Colon (tissue), 2 donors: ENCODE measurements around the gene PPARA.
"Not testable (repeated sequence)": the region's sequence is repeated elsewhere in the genome, so short reads cannot be mapped to it uniquely, and the experiment has no call there.

Experiments used
- FAIRE-seq: peaks from 2 replicates; lab custom pipeline; 2012; peaks lifted over from hg19 to GRCh38; lab: Jason Lieb, UNC
- donor health status: control.
- donor health status: control.

PPARA gene

GRCh38 chr22:46247443-46247975 is 97.2 kb downstream of the PPARA start:
- no peak for FAIRE-seq

GRCh38 chr22:46250035-46250782 is 99.9 kb downstream of the PPARA start, which contains the start of gene CDPF1:
Gene CDPF1, minus strand, starts transcription at chr22:46250293. Its CDS starts 2,009 bp downstream, at chr22:46248284.
- no peak for FAIRE-seq

GRCh38 chr22:46250783-46251125 is 100.4 kb downstream of the PPARA start:
- no peak for FAIRE-seq

GRCh38 chr22:46251266-46251665 is 100.9 kb downstream of the PPARA start:
- FAIRE-seq = no peak

GRCh38 chr22:46251816-46252380 is 101.6 kb downstream of the PPARA start:
- no peak for FAIRE-seq

GRCh38 chr22:46256358-46256958 is 106.1 kb downstream of the PPARA start:
- FAIRE-seq = no peak

GRCh38 chr22:46259374-46259773 is 109.0 kb downstream of the PPARA start:
- FAIRE-seq = no peak

GRCh38 chr22:46260038-46260437 is 109.7 kb downstream of the PPARA start:
- FAIRE-seq = no peak

GRCh38 chr22:46262449-46263215 is 112.3 kb downstream of the PPARA start:
- FAIRE-seq = no peak

- FAIRE-seq = no peak
These were observed 112.9 kb downstream of the PPARA start, which contains the start of gene PKDREJ for GRCh38 chr22:46263216-46263590. Gene PKDREJ, minus strand, starts transcription at chr22:46263343. Its CDS starts 21 bp downstream, at chr22:46263322.

GRCh38 chr22:46264520-46264919 is 114.2 kb downstream of the PPARA start:
- not testable (repeated sequence) for FAIRE-seq

GRCh38 chr22:46265627-46266026 is 115.3 kb downstream of the PPARA start:
- FAIRE-seq = not testable (repeated sequence)

- FAIRE-seq = no peak
These were observed 117.3 kb downstream of the PPARA start, which contains the start of gene TTC38 for GRCh38 chr22:46267431-46268279. Gene TTC38, plus strand, starts transcription at chr22:46268008. Its CDS starts 32 bp downstream, at chr22:46268040.

GRCh38 chr22:46269564-46269963 is 119.2 kb downstream of the PPARA start:
- no peak for FAIRE-seq

GRCh38 chr22:46272196-46272595 is 121.9 kb downstream of the PPARA start:
- no peak for FAIRE-seq

- FAIRE-seq = no peak
These were observed 122.6 kb downstream of the PPARA start for GRCh38 chr22:46272762-46273431.

GRCh38 chr22:46273432-46274148 is 123.3 kb downstream of the PPARA start:
- FAIRE-seq = no peak

- no peak for FAIRE-seq
These were observed 124.1 kb downstream of the PPARA start for GRCh38 chr22:46274381-46274780.

- no peak for FAIRE-seq
These were observed 125.3 kb downstream of the PPARA start for GRCh38 chr22:46275455-46276122.
